HepG2 (cell line): Measurements from ENCODE around the gene SPAG6. TPM values are rescaled to one million over a fixed set of nuclear protein-coding genes. Genes with fewer than 3 reads are reported as not detected.

Experiments used
- ATAC-seq: fragments of 200-7000 bp; cut with Tn5 transposase; 3 replicates; pipeline ENCODE4 v1.9.1; 2020; ENCODE audit warnings: mild to moderate bottlenecking, moderate library complexity
- BruUV-seq: library from RNA; stranded (reverse); fragments of 400-500 nt; replicated peaks from 2 replicates; lab custom pipeline; 2021; lab: Mats Ljungman, UMichigan
- CTCF ChIA-PET: fragments of 300-600 bp; formaldehyde crosslinking; extraction: SDS; loops from one replicate; lab custom pipeline; 2021; ENCODE audit warnings: low total read pairs, inconsistent platforms, low intra/inter-chr PET ratio; lab: Yijun Ruan, JAX
- POLR2A ChIA-PET: fragments of 350-600 bp; sonication (Branson Sonifier 250); formaldehyde crosslinking; loops from one replicate; lab custom pipeline; 2020; ENCODE audit warnings: antibody characterized with exemption, inconsistent platforms; lab: Yijun Ruan, JAX
- DNase-seq: peaks from one replicate; pipeline ENCODE4 v3.0.0-alpha.2; 2015; ENCODE audit warnings: low spot score
- FAIRE-seq: peaks from 3 replicates; lab custom pipeline; 2011; peaks lifted over from hg19 to GRCh38; lab: Jason Lieb, UNC
- H2AFZ ChIP-seq: one replicate; pipeline ENCODE4 v1.6.1; 2011; ENCODE audit warnings: low read length, inconsistent platforms
- H3K27ac ChIP-seq: fragments of 300-600 bp; 3 replicates; pipeline ENCODE4 v1.8.0; 2011; ENCODE audit warnings: mixed run types, mild to moderate bottlenecking, mixed read lengths, low read length, inconsistent platforms; ENCODE audit not compliant: insufficient read depth; ENCODE audit errors: extremely low read length
- H3K27me3 ChIP-seq, 2 experiments: fragments of 200-600 bp in 1 of 2; 2 replicates in 1 of 2; 3 replicates in 1 of 2; pipeline versions ENCODE4 v1.6.0 to v1.8.0; 2011; ENCODE audit warnings: low read length in 2 of 2, mild to moderate bottlenecking in 2 of 2, moderate library complexity in 2 of 2, inconsistent platforms in 1 of 2; ENCODE audit not compliant: insufficient read depth in 2 of 2, control insufficient read depth in 1 of 2
- H3K36me3 ChIP-seq, 2 experiments: fragments of 200-600 bp in 1 of 2; replicated peaks in 1 of 2; 2 replicates in 1 of 2; 3 replicates in 1 of 2; pipeline versions ENCODE4 v1.5.1 to v1.8.0; 2011; ENCODE audit warnings: low read length in 2 of 2, inconsistent platforms in 1 of 2; ENCODE audit not compliant: insufficient read depth in 2 of 2, control insufficient read depth in 1 of 2
- H3K4me1 ChIP-seq: 2 replicates; pipeline ENCODE4 v1.5.1; 2012; ENCODE audit warnings: low read length, inconsistent platforms; ENCODE audit not compliant: insufficient read depth
- H3K4me2 ChIP-seq: 2 replicates; pipeline ENCODE4 v1.6.0; 2011; ENCODE audit warnings: low read depth, low read length, inconsistent platforms
- H3K4me3 ChIP-seq, 3 experiments: fragments of 200-600 bp in 1 of 3; sonication (generic), shearing (Covaris generic) in 1 of 3; replicated peaks in 1 of 3; 2 replicates each; pipeline ENCODE4 v1.5.1; 2011 to 2016; ENCODE audit warnings: low read length in 3 of 3, inconsistent platforms in 2 of 3, low read depth in 2 of 3, mild to moderate bottlenecking in 2 of 3, control low read depth in 1 of 3, mixed read lengths in 1 of 3; ENCODE audit not compliant: insufficient read depth in 1 of 3
- H3K79me2 ChIP-seq: one replicate; pipeline ENCODE4 v1.6.1; 2011; ENCODE audit warnings: low read length, inconsistent platforms; ENCODE audit not compliant: insufficient read depth
- H3K9ac ChIP-seq: 2 replicates; pipeline ENCODE4 v1.6.0; 2011; ENCODE audit warnings: mild to moderate bottlenecking, low read depth, low read length, inconsistent platforms; ENCODE audit not compliant: insufficient read depth
- H3K9me3 ChIP-seq: 2 replicates; pipeline ENCODE4 v1.5.1; 2012; ENCODE audit warnings: mild to moderate bottlenecking, low read length
- H4K20me1 ChIP-seq: 2 replicates; pipeline ENCODE4 v1.6.0; 2011; ENCODE audit warnings: inconsistent platforms, mild to moderate bottlenecking, low read length, moderate library complexity; ENCODE audit not compliant: insufficient read depth
- NFYB ChIP-seq: sonication (generic); formaldehyde crosslinking; IDR thresholded peaks from 2 replicates; pipeline ENCODE4 v1.4.0; 2020; ENCODE audit warnings: missing genetic modification reagents
- NR2F1 ChIP-seq, 2 experiments: fragments of 450-650 bp in 1 of 2; formaldehyde crosslinking in 1 of 2; IDR thresholded peaks; 2 replicates each; pipeline versions ENCODE4 v1.5.0 to v1.6.1; 2016 to 2020; ENCODE audit warnings: mild to moderate bottlenecking in 1 of 2, missing compliant biosample characterization in 1 of 2, missing genetic modification reagents in 1 of 2, moderate library complexity in 1 of 2
- TRIM22 ChIP-seq: fragments of 450-650 bp; IDR thresholded peaks from 2 replicates; pipeline ENCODE4 v1.6.1; 2017
- XRCC5 ChIP-seq: fragments of 200-400 bp; formaldehyde crosslinking; optimal IDR thresholded peaks from 2 replicates; pipeline ENCODE3; 2017; ENCODE audit warnings: mild to moderate bottlenecking, low read length
- ZFP41 ChIP-seq: sonication (generic); formaldehyde crosslinking; IDR thresholded peaks from 2 replicates; pipeline ENCODE4 v1.4.0; 2020; ENCODE audit warnings: mild to moderate bottlenecking, missing genetic modification reagents, borderline replicate concordance
- ZNF251 ChIP-seq: sonication (generic); formaldehyde crosslinking; IDR thresholded peaks from 2 replicates; pipeline ENCODE4 v1.9.0; 2021; ENCODE audit warnings: mild to moderate bottlenecking, missing genetic modification reagents
- ZNF335 ChIP-seq: sonication (generic); formaldehyde crosslinking; IDR thresholded peaks from 2 replicates; pipeline ENCODE4 v1.4.0; 2020; ENCODE audit warnings: missing genetic modification reagents
- ZNF687 ChIP-seq: sonication (generic); formaldehyde crosslinking; IDR thresholded peaks from 2 replicates; pipeline ENCODE4 v1.5.1; 2020; ENCODE audit warnings: mild to moderate bottlenecking, missing genetic modification reagents, moderate library complexity
- WGBS: methylation state at CpG from one replicate; pipeline ENCODE4 v1.1.6; 2017; ENCODE audit warnings: low lambda C conversion rate; 5-methylcytosine and 5-hydroxymethylcytosine counted together
- in situ Hi-C: cut with HindIII; loops from 2 replicates; pipeline ENCODE4 v1.10.0; 2017; ENCODE audit warnings: low pct_unique_long_range_greater_than_20kb; ENCODE audit not compliant: extremely low pct_ligation_motif_present
- intact Hi-C: fragments of 100-400 bp; cut with micrococcal nuclease; formaldehyde crosslinking; loops from one replicate; pipeline ENCODE4 v1.10.0; 2022; ENCODE audit not compliant: unreplicated experiment
- polyA plus RNA-seq, 8 experiments: library from polyadenylated mRNA; depleted of rRNA in 3 of 8; stranded (reverse) in 7 of 8; unstranded in 1 of 8; fragments of >200 nt; fragmentation: Illumina TruSeq in 4 of 8; extraction: Trizol in 4 of 8; gene quantifications; 2 replicates each; pipeline versions ENCODE4 v1.2.1 to v1.2.3, GENCODE V29; 2011 to 2016; ENCODE audit warnings: low read depth in 4 of 8, missing spikeins in 1 of 8, mixed read lengths in 1 of 8; ENCODE audit not compliant: insufficient read depth in 1 of 8
- total RNA-seq, 5 experiments: library from RNA; depleted of rRNA; stranded (reverse); fragments of >200 nt; fragmentation: Illumina TruSeq; extraction: Trizol; gene quantifications; 2 replicates each; pipeline ENCODE4 v1.2.3, GENCODE V29; 2016; ENCODE audit warnings: low read depth in 1 of 5
- TF ChIP-seq, protein P1 (sequence below): sonication (generic); formaldehyde crosslinking; IDR thresholded peaks from 2 replicates; pipeline ENCODE4 v1.4.0; 2020; ENCODE audit warnings: missing genetic modification reagents, borderline replicate concordance

SPAG6 gene
- total and polyA plus RNA-seq, 2 of the 13 experiments (the other 11 are each of a cell fraction or from before 2014, with no cell fraction given): not detected

- peaks cover 0 to 7% of the 10 kb centered on the region in 2 experiments; a peak in 2 of 5 replicates for H3K27me3 ChIP-seq
- H4K20me1 ChIP-seq: peaks cover 32% of the 10 kb centered on the region
- ChIA-PET CTCF (no interaction called here), POLR2A (interaction anchor here (0.6 to 2.4 kb wide), 3 partner anchors 10 to 15 kb away, joined by 3 to 15 read pairs (median 5); partner anchors contain the start of gene COMMD3)
- H3K27ac ChIP-seq: peak overlapping the region; percentile 56
- DNase-seq: peak; percentile 61
- no peaks in the 10 kb centered on the region for H3K9me3 ChIP-seq
- no peak overlapping the region for H2AFZ ChIP-seq
- peaks cover 30% of the 10 kb centered on the region for H3K79me2 ChIP-seq
- H3K4me3 ChIP-seq: peak overlapping the region; percentile 60 to 91 (median 79)
- peak overlapping the region; percentile 70 for H3K9ac ChIP-seq
- ATAC-seq: peak; percentile 85
- BruUV-seq: no TSS peak
- peaks cover 0 to 15% of the 10 kb centered on the region in 2 experiments; a peak in 2 of 5 replicates for H3K36me3 ChIP-seq
- FAIRE-seq: no peak
- intact Hi-C loops (loop anchor here (2.0 to 10.0 kb wide), 2 partner anchors 15 to 189 kb away; no protein-coding TSS in a partner anchor), in situ Hi-C loops (no loop called here)
- peak overlapping the region; percentile 96 for H3K4me2 ChIP-seq
- peaks cover 38% of the 10 kb centered on the region for H3K4me1 ChIP-seq
- WGBS: 3% methylated on average over 19 of the region's 92 CpGs
- TF ChIP-seq, protein P1, sequence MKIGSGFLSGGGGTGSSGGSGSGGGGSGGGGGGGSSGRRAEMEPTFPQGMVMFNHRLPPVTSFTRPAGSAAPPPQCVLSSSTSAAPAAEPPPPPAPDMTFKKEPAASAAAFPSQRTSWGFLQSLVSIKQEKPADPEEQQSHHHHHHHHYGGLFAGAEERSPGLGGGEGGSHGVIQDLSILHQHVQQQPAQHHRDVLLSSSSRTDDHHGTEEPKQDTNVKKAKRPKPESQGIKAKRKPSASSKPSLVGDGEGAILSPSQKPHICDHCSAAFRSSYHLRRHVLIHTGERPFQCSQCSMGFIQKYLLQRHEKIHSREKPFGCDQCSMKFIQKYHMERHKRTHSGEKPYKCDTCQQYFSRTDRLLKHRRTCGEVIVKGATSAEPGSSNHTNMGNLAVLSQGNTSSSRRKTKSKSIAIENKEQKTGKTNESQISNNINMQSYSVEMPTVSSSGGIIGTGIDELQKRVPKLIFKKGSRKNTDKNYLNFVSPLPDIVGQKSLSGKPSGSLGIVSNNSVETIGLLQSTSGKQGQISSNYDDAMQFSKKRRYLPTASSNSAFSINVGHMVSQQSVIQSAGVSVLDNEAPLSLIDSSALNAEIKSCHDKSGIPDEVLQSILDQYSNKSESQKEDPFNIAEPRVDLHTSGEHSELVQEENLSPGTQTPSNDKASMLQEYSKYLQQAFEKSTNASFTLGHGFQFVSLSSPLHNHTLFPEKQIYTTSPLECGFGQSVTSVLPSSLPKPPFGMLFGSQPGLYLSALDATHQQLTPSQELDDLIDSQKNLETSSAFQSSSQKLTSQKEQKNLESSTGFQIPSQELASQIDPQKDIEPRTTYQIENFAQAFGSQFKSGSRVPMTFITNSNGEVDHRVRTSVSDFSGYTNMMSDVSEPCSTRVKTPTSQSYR: peak; percentile 46; the same call in 1 of the 2 replicates
- TF ChIP-seq ZFP41 (CRISPR knock-in tag) (no peak), XRCC5 (peak; percentile 26), ZNF251 (no peak), NR2F1 (CRISPR knock-in tag; IDR thresholded peaks at IDR 0.05) (no peak), ZNF687 (CRISPR knock-in tag) (peak; percentile 78), TRIM22 (no peak), NFYB (CRISPR knock-in tag) (no peak), ZNF335 (CRISPR knock-in tag) (no peak)
These were observed 19.8 kb upstream of the SPAG6 start for GRCh38 chr10:22325272-22326144.
